NCI-H446 (cell line): Measurements from ENCODE around the gene POLR2L.

Source experiments
- DNase-seq, 2 experiments: peaks; one replicate each; lab custom pipeline; 2025; lab: John Stamatoyannopoulos, UW

The POLR2L gene

GRCh38 chr11:854601-855329 is 12.4 kb upstream of the POLR2L start:
- DNase-seq = no peak

GRCh38 chr11:853682-854448 is 11.5 kb upstream of the POLR2L start:
- no peak for DNase-seq

DNA sequence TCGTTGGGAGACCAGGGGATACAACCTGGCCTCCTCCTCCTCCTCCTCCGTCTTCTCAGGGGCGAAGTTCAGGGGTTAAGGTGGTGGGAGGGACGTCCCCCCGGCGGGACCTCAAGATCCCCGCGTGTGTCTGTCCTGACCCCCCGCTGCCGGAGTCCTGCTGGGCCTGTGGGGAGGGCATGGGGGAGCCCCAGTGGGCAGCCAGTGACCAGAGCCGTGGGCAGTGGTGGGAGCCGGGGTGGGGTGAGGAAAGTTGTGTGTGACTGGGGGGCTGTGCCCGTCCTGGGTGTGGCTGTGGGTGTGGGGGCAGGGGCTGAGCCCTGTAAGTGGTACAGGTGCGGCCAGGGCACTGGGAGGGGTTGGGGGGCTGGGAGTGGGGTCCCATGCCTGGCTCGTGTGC is 10.4 kb upstream of the POLR2L start:
- no peak for DNase-seq

- peak in 1 of 2 experiments; percentile 28 for DNase-seq
Measured at GRCh38 chr11:850775-851763, 8.7 kb upstream of the POLR2L start.

- no peak for DNase-seq
Measured at GRCh38 chr11:849951-850774, 7.8 kb upstream of the POLR2L start.

GRCh38 chr11:849104-849824 is 6.9 kb upstream of the POLR2L start:
- peak in 1 of 2 experiments; percentile 49 for DNase-seq

DNA sequence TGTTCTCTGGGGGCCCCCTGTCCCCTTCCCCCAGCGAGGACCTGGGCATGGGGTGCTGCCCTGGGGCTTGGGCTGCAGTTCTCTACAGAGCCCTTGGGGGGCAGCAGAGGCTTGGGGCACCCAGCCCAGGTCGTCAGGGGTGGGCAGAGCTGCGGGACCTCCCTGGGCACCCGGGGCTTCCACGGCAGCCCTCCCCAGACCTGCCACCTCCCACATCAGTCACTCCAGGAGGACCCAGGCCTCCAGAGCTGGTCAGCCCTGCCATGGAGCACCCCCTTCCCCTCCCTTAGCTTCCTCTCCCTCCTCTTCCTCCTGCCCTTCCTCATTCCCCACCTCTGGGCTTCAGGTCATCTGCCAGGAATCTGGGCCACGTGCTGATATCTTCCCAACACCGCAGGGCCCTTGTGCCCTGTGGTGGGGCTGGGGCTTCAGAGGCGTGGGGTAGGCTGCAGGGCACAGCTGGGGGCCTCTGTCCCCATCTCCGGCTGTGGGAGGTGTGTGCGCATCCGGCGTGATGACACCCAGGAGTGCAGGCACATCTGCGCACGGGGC is 6.1 kb upstream of the POLR2L start:
- peak in 1 of 2 experiments; percentile 46 for DNase-seq

DNA sequence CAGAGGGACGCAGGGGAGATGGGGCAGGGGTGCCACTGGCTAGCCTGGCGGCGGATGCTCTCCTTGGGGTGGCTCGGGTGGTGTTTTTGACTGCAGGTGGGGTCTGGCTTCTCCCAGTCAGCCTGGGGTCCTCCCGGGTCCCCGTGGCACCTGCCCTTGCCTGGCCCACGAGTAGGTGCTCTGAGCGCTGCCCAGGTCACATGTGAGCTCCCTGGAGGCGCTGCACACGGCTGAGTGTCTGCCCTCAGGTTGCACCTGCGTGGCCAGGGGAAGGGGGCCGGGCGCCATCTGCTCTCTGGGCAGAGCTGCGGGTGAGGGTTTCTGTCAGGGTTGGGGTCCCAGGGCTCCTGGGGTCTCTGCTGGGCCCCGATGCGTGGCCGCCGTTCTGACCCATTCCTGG is 5.5 kb upstream of the POLR2L start:
- DNase-seq = no peak

DNA sequence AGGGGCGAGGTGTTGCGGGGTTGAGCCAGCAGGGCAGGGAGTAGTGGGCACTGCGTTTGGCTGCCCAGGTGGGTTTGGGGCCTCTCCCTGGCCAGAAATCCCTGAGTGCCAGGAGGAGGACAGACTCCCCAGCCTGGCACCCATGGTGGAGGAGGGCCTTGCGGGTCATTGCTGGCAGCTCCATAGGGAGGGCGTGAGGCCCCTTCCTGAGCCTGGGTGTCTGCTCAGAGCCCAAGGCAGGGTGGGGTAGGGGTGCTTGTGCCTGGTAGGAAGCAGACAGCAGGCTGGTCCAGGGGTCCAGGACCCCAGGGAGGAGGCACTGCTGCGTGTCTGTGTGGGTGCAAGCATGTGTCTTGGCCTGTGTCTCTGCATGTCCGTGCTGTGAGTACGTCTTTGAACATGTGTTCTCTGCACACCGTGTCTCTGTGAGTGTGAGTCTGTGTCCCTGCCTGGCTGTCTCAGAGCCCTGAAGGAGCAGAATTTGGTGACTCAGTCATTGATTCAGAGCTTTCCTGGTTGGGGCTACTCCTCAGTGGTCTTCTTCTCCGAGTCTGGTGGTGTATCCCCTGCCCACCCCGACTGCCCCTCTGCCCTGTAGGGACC is 4.3 kb upstream of the POLR2L start:
- DNase-seq = no peak

DNA sequence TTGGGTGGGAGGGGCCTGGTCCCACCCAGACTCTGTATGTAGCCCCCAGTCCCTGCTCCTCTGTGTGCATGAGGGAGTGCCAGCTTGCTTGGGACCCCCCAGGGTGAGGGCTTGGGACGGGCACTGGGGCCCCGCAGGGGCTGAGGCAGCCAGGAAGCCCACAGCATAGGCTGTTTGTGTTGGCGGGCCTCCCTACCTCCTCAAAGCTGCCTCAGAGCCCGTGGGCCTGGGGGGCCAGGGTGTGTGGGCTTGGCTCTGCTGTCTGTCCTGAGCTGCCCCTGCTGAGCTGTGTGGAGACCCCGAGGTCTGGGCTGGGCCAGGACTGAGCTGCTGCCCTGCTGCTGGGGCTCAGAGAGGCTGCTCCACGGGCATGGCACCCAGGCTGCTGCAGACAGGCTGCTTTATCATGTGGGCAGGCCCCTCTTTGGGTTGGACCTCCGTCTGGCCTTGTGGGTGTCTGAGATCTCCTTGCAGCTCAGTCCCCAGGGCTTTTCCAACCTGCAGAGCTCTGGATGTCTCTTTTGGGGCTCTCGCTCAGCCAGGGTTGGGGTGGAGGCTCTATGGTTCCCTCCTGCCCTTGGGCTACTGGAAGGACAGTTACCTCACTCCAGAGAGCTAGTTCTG is 3.7 kb upstream of the POLR2L start:
- DNase-seq = peak in 1 of 2 experiments; percentile 39

DNA sequence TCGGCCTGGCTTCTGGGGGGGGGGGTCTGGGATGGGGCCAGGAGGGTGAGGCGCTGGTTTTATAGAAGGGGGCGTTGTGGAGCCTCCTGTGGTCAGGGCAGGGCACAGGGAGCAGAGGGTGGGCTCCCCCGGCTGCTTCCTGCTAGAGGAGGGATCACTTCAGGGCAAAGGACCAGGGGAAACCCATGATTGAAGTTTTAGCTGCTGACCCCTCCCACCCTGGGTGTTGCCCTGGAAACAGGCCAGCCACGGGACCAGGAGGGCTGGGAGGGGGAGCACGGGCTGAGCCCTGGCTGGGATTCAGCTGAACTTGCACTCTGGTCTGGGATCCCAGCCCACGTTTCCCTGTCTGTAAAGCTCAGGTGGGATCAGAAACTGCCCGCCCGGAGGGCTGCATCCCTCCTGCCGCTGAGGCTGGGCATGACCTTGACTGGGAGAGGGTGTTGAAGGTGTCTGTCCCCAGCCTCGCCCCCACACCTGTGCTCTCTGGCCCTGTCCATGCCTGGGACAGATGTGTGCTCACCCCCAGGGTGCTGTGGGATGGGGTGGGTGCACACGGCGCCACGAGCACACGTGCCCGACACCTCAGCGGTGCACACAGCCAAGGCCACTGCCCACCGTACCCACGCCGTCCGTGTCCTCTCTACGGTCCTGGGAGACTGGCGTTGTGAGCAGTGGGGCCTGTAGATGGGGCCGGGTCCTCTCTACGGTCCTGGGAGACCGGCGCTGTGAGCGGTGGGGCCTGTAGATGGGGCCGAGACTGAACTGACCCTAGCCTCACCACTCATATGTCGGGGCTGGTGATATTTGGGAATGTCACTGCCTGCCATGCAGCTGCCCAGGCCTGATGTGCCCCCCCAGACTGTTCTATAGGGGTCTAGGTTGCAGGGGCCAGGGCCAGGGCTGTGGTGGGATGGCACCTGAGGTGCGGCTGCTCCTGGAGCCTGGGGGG is 2.6 kb upstream of the POLR2L start:
- DNase-seq = peak; percentile 56 to 90

DNA sequence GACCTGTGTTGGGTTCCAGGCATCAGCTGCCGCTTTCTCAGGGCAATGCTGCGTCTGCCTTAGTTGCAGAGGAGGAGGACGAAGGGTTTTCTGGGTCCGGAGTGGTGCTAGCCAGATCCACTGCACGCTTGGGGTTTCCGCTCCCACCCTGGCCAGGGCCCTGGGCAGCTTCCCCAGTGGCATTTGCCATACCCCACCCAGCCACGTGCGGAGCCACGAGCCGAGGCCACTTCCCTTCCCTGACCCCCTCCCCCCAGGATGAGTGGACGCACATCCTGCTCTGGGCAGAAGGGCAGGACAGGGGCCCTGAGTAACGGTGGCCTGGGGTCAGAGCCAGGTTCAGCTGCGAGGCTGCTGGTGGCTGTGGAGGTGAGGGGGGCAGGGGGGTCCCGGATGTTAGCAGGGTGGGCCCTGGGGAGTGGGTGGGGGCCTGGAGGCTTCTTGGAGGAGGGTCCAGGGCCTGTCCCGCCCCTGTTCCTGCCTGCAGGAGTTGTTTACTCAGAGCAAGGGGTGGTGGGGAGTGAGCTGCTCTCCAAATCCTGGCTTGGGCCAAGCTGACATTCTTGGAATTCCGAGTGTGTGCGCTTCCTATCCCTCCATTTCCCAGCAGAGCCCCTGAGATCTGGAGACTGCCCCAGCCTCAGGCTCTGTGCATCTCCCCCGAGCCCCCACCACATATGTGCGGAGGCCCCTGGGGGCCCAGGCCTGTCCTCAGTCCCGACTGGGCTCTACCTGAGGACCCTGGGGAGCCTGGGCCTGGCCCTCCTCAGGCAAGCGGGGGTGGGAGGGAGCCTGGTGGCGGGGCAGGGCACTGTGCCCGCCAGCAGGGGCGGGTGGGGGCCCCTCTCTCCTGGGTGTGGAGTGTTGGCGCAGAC is 1.7 kb upstream of the POLR2L start:
- peak in 1 of 2 experiments; percentile 83 for DNase-seq

- no peak for DNase-seq
Measured at GRCh38 chr11:843086-843734, 881 bp upstream of the POLR2L start.

DNA sequence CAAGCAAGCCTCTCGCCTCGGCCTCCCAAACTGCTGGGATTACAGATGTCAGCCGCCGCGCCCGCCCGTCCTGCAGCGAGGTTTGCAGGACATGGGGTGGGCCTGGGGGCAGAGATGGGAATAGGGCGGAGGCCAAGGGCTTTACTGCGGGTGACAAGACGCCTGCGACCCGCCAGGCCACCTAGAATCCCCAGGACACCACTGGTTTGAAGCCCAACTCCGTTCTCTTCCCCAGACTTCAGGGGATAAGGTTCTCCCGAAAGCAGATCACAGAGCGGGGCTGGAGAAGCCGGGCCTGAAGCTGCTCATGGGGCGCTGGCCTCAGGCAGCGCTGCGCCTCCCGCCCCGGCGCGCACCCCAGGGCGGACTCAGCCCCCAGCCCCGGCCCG is 354 bp downstream of the POLR2L start:
- no peak for DNase-seq

DNA sequence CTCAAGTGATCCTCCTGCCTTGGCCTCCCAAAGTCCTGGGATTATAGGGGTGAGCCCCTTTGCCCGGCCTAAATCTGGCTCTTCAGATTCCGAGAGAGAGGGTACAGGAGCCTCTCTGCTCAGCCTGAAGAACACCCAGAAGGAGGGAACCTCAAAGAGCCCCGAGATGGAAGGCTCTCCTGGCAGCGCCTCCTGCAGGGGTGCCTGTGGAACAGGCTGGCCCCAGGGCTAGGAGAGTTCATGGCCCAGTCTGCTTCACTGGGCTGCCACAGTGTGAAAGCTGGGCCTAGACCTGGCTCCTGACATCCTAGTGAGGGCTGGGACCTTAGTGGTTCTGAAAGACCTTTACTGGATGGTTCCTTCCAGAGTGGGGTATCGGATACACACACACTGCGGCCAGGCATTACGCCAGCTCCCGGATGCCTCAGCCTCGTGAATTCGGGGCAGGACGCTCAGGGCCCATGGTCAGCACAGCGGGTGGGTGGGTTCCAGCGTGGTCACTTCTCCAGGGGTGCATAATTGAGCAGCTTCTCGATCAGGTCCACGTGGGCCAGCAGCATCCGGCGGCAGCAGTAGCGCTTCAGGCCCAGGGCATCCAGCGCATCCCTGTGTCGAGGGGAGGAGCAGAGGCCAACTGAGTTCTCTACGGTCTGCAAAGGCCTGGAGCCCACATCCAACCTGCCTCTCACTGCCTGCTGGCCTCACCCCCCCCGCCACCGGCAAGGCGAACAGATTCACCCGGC is 2.3 kb downstream of the POLR2L start:
- no peak for DNase-seq

DNA sequence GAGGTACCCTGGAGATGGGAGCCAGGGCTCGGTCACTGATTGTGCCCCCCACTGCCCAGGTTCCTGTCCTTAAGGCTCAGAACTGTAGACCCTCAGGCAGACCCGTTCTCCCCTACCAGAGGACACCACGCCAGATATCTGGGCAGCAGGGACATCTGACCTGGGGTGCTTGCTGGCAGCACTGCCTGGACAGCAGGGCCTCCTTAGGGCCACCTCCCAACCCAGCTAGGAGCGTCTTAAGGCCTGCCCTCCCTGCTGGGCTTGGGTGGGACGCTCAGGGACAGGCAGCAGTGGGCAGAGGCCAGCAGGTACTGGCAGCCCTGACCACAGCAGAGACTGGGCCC is 3.1 kb downstream of the POLR2L start:
- no peak for DNase-seq
